Coronary artery (tissue), 2 donors: ENCODE results near the gene TEX29.

Experiments
- DNase-seq: peaks from one replicate; pipeline ENCODE4 v3.0.0-alpha.2; 2017; ENCODE audit warnings: low spot score
- H3K27ac ChIP-seq, 2 donors: fragments of 200-600 bp; sonication (generic); one replicate each; pipeline ENCODE4 v1.5.1; 2016 to 2019
- H3K4me3 ChIP-seq: fragments of 200-600 bp; sonication (generic); 2 replicates; pipeline ENCODE4 v1.5.1; 2016; ENCODE audit warnings: mild to moderate bottlenecking, moderate library complexity
- TF ChIP-seq, protein P1 (sequence below): fragments of 200-600 bp; sonication (generic); IDR thresholded peaks from one replicate; pipeline ENCODE4 v1.5.1; 2019; ENCODE audit warnings: antibody characterized with exemption

TEX29 gene

DNA sequence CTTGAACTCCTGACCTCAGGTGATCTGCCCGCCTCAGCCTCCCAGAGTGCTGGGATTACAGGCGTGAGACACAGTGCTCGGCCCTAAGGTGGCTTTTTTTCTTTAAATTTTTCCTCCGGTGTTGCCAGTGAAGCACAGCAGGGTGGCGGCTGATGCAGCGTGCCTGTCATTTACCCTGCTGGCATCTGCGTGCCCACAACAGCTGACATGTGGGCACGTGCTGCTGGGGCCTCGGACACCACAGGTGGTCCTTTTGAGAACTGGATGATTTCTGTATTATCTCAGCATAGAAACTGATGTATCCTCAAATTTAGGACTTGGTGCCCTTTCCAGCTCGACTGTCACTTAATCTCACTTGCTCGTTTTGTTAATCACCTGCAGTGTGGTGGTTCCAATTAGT lies 31.2 kb upstream of the TEX29 start:
- TF ChIP-seq, protein P1, sequence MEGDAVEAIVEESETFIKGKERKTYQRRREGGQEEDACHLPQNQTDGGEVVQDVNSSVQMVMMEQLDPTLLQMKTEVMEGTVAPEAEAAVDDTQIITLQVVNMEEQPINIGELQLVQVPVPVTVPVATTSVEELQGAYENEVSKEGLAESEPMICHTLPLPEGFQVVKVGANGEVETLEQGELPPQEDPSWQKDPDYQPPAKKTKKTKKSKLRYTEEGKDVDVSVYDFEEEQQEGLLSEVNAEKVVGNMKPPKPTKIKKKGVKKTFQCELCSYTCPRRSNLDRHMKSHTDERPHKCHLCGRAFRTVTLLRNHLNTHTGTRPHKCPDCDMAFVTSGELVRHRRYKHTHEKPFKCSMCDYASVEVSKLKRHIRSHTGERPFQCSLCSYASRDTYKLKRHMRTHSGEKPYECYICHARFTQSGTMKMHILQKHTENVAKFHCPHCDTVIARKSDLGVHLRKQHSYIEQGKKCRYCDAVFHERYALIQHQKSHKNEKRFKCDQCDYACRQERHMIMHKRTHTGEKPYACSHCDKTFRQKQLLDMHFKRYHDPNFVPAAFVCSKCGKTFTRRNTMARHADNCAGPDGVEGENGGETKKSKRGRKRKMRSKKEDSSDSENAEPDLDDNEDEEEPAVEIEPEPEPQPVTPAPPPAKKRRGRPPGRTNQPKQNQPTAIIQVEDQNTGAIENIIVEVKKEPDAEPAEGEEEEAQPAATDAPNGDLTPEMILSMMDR, result no peak
- DNase-seq, result no peak

DNA sequence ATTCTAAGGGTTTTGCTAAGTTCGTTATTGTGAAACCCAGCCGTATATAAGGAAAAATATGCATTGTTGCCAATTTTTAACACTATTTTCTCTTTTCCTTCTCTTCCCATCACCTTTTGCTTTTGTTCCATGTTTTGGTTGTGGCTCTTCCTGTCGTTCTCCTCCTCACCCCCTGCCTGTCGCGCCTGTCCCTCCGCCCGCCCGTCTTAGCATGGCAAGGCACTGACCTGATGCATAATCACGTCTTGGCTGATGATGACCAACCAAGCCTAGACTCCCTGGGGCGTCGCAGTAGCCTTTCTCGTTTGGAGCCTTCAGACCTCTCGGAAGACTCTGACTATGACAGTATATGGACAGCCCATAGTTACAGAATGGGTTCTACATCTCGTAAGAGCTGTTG lies 28.5 kb upstream of the TEX29 start:
- DNase-seq, result no peak
- Histone ChIP-seq H3K27ac (no peak overlapping the region), H3K4me3 (no peak overlapping the region)
- TF ChIP-seq, protein P1, result no peak

More for the DNA sequence above, 31.2 kb upstream of the TEX29 start:
- Histone ChIP-seq H3K4me3 (no peak overlapping the region), H3K27ac (no peak overlapping the region)

DNA sequence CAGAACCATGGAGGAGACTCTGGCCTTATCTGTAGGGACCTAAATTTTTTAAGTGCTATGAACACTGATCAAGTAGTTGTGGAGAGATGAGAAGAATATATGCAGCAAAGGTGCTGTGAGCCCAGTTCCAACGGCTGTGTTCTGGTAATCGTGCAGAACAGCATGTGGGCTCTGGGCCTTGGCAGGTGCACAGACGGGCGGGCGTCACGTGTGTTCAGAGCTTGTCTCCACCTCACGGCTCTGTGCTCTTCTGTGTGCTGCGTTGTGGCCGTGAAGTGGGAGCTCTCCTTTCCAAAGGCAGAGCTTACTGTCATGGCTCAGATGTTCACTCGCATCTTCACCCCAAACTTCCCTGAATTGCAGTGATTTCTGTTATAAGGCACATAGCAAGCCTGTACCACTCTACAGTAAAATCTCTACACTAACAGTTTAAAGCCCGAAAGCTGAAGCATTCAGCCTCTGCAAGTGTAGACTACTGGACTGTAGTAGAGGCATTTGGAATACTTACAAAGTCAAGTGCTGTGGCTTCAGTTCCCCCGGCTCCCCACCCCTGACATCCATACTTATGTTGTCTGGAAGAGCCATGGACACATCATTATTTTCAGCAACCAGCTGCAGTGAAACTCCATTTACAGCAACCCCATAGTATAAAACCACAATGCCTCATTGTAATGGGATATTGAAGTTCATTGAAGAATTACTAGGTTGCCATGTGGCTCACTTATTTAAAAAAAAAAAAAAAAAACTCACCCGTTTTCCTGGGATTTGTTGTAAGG lies 27.5 kb upstream of the TEX29 start:
- H3K27ac ChIP-seq, result no peak overlapping the region
- no peak overlapping the region for H3K4me3 ChIP-seq
- TF ChIP-seq, protein P1, result no peak
- no peak for DNase-seq

DNA sequence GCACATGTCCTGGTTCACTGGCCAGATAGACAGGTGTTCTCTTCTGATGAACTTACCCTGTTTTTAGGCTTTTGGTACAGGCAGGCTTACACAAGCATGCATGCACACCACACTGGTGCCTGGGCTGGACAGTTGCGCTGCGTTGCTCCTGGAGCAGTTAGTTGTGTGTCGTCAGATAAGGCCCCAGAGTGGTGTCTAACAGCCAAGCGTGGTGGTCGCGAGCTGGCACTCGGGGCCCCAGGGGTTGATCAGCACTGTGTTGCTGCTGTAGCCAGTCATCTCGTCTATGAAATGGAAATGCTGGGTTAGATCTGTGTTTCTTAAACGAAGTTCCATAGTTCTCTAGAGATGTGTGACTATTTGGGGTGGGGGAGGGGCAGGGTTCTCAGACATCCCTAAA lies 24.6 kb upstream of the TEX29 start:
- no peak for DNase-seq
- TF ChIP-seq, protein P1, result no peak
- Histone ChIP-seq H3K27ac (no peak overlapping the region), H3K4me3 (no peak overlapping the region)

DNA sequence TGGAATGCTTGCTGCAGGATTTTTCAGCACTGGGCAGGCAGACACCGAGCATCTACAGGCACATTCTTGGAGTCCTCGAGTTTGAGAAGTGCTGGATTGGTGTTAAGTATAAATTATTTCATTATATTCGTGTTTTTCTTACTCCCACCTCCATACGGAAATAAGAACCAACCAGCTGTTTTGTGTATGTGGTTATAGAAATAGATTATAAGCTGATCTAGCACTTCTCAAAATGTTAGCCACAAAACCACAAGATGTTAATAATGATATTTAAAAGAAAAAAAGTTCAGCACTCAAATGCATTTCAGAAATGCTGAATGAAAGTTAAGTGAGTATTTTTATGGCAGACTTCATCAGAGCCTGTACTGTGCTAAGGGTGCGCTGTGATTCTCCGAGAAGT lies 24.0 kb upstream of the TEX29 start:
- no peak for DNase-seq
- no peak overlapping the region for H3K27ac ChIP-seq
- no peak overlapping the region for H3K4me3 ChIP-seq
- TF ChIP-seq, protein P1, result no peak

DNA sequence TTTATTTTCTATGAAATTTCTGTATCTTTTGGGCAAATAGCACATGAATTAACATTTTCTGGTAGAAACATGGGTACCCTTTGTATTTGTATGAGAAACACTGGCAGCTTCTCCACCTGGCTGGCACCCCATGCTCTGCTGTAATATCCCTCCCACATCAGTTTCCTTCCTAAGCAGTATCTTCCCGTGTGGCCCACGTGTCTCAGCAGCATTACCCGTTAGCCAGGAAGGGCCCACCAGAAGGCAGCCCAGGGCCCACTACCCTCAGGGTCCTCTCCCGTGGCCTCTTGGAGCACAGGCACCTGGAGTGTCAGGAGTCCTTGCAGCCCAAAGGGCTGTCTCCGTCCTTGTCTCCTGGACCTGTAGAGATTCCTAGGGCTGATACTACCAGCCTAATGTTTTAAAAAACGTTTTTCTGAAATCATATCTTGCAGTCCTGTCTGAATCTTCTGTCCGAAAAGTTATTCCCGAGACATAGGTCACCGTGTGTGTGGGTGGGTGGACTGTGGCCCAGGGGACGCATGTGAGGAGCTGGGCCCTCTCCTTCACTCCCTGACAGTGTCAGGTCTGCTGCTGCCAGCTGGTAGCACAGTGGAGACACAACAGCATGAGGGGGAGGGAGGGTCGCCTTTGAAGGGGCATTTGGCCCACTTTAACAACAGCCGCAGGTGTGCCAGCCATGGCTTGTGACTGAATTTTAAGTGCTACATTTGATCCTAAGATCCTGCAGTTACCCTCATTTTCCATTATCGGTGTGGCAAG lies 22.0 kb upstream of the TEX29 start:
- Histone ChIP-seq H3K27ac (no peak overlapping the region), H3K4me3 (no peak overlapping the region)
- TF ChIP-seq, protein P1, result no peak
- DNase-seq, result no peak
